GM19025 (cell line): ENCODE results near the gene CFAP92.
"Not testable (repeated sequence)": the region's sequence is repeated elsewhere in the genome, so short reads cannot be mapped to it uniquely, and the experiment has no call there.

ENCODE experiments used
- ATAC-seq: cut with Tn5 transposase; IDR thresholded peaks from one replicate; pipeline ENCODE4 v1.9.1; 2021; ENCODE audit warnings: mild to moderate bottlenecking, low read depth, moderate library complexity; ENCODE audit not compliant: unreplicated experiment

Gene CFAP92

DNA sequence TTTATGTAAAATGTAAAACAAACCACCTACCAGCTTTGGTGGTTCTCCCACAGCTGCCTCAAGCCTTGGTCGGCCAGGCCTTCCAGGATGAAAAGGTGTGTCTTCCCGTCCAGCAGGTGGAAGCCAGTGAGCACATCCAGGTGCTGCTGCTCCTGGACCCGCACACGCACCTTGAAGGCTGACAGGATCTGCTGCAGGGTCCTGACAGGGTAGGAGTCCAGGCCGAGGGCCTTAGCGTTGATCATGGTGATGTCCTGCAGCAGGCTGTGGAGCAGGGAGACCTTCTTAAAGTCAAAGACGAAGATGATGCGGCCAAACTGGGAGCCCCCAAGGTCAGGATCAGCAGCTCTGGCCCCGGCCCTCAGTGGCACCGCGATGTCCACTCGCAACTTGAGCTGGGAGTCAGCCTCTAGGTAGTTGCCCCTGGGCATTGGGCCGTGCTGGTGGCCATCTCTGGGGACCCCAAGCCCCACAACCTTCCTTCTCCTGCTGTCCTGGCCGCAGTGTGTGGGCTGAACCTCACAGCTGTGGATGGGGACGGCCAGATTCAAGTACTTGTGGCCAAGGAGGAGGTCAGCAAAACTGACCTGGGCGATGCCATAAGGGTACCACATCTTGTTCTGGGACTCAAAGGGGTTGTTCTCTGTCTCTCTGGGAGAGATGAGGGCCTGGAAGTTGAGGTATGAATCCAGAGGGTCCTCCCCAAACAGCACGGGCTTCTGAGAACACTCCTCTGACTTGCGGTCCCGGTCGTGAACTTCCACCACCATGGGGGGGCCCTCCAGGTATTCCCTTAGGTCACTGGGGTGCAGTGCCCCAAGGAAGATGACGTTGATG lies 48.6 kb downstream of the CFAP92 start:
- ATAC-seq, result no peak

- no peak for ATAC-seq
Observed at GRCh38 chr3:128942161-128942952, 51.5 kb downstream of the CFAP92 start.

GRCh38 chr3:128940252-128940651 lies 53.6 kb downstream of the CFAP92 start:
- no peak for ATAC-seq

DNA sequence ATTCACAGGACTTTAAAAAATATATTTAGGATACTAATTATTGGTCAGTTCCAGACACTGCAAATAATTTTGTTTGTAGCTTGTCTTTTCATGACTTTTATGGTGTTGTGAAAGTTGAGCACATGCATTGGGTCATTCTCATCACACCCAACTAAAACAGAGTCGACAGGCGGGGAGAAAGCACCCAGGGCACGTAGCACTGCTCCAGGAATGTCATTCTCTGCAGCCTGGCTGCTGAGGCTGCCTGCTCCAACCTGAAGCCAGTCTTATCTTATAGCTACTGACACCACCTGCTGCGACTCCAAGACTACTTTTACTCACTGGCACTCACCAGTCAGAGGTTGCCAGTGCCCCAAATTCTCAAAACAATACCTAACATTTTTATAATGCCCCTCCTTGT lies 57.5 kb downstream of the CFAP92 start:
- ATAC-seq, result no peak

GRCh38 chr3:128935922-128936321 lies 58.0 kb downstream of the CFAP92 start:
- ATAC-seq, result no peak

- ATAC-seq, result no peak
Observed at GRCh38 chr3:128933922-128934253, 60.0 kb downstream of the CFAP92 start.

DNA sequence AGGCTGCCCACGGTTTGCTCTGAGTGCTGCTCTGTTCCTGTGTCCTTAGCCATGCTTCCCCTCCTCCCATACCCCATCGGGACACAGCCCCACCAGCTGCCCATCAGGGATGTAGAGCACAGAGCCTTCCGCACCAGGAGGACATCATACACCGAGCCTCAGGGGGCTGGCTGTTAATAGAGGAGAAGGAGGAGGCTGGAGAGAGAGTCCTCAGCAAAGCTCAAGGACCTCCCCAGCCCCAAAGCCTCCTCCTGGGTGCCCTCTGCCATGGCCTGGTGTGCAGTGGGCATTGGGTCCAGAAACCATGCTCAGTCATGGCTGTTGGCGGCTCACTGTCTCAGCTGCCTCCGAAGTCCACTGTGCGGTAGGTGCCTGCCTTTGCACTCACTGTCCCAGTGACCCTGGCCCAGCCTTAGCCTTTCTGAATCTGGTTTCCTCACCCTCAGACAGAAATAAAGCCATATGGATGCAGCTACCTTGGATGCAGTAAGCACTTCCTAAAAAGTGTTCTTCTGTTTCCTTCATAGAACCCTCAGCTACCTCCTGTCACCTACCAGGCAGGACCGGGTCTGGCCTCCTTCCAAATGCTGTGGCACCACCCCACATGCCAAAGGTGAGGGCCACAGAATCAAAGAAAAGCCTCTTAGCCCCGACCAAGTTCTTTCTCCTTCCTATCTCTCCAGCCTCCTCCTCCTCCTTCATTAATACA lies 60.5 kb downstream of the CFAP92 start:
- no peak for ATAC-seq

DNA sequence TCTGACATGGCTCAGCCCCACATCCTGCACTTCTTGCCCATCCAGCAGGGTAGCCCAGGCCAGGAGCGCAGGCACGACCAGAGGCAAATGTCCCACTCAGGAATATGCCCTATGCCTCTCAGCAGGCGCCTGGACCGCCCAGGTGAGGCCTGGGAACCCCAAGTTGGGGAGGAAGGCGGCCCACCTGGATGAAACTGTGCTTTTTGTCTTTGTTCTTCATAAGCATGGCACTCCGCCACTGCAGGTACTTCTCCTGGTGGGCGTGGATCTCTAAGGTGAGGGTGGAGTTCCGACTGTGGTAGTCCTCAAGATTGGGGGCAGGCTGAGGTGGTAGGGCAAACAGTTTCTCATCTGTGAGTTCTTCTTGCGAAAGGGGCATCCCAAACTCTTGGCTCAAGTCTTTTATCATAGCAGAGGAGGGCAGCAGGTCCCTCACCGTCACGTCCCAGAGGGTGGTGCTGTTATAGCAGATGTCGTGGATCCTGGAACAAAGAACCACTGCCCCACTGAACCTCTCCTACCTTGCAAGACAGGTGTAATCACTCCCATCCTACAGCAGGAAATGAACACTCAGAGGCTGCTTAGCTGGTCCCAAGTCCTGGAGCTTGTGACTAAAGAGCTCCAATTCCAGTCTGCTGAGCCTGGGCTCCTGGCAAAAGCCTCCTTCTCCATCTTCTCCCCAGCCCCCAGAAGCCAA lies 61.2 kb downstream of the CFAP92 start:
- no peak for ATAC-seq

DNA sequence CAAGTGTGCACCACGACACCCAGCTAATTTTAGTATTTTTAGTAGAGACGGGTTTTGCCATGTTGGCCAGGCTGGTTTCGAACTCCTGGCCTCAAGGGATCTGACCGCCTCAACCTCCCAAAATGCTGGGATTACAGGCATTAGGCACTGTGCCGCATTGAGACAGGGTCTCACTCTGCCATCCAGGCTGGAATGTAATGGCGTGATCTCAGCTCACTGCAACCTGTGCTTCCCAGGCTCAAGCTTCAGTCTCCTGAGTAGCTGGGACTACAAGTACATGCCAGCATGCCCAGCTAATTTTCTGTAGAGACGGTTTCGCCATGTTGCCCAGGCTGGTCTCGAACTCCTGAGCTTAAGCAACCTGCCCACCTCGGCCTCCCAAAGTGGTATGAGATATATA lies 62.8 kb downstream of the CFAP92 start:
- ATAC-seq, result no peak

DNA sequence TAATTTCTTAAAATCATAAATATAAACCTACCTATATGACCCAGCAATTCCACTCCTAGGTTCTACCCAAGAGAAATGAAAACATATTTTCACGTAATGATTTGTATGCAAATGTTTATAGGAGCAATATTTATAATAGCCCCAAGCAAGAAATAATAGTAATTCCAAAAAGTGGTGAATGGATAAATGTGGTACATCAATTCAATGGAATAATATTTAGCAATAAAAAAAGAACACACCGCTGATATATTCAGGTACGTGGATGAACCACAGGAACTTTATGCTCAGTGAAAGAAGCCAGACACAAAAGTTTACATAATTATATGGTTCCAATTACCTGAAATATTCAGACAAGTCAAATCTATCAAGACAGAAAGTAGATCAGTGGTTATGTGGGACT lies 64.5 kb downstream of the CFAP92 start:
- no peak for ATAC-seq

DNA sequence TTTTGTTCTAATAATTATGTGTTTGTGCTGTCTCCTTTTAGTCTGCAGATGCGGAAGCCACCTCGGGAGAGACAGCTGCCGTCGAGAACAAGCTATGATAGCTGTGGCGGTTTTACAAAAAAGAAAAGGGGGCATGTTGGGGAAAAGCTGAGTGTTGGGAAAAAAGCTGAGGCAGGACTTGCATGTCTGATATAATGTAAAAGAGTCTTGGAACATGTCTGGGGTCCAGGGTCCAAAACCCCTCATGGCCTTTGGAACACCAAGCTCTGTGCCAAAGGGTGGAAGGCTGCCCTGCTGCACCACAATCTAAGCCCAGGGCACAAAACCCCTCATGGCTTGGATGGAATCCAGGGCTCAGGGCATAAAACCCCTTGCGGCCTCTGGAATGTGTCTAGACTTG lies 69.9 kb downstream of the CFAP92 start:
- ATAC-seq, result not testable (repeated sequence)

- ATAC-seq, result no peak
Observed at GRCh38 chr3:128923576-128923975, 70.3 kb downstream of the CFAP92 start.

DNA sequence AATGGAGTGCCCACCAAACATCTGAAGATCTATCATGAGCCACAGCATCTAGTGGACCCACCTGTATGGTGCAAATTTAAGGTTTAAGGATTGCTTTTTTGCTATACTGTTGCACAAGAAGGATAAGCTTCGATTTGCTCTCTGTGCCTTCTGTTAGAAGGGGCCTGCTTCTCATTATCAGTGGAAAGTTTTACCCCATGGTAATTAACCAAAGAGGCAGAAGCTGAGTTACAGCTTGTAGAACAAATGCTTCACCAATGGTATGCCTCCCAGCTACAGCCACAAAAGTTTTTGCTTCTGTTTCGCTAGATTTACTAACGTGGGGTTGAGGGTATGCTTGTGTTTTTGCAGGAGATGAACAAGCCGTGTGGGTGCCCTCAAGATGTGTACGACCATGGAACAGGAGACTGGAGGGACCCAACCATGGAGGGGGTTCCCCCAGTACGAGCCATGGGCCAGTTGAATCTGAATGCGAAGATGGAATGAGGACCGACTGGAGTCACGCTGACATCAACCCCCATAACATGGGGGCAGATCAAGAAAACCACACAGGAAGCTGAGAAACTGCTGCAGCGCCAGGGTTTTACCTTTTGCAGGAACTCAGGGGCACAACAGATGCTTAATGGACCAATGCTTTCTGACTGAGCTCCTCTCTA lies 70.9 kb downstream of the CFAP92 start:
- no peak for ATAC-seq

GRCh38 chr3:128919988-128920387 lies 73.9 kb downstream of the CFAP92 start:
- ATAC-seq, result no peak

- no peak for ATAC-seq
Observed at GRCh38 chr3:128917291-128917690, 76.6 kb downstream of the CFAP92 start.

GRCh38 chr3:128914966-128915645 lies 78.8 kb downstream of the CFAP92 start:
- no peak for ATAC-seq

- no peak for ATAC-seq
Observed at GRCh38 chr3:128911911-128912310, 82.0 kb downstream of the CFAP92 start.

- ATAC-seq, result no peak
Observed at GRCh38 chr3:128910006-128910405, 83.9 kb downstream of the CFAP92 start.

DNA sequence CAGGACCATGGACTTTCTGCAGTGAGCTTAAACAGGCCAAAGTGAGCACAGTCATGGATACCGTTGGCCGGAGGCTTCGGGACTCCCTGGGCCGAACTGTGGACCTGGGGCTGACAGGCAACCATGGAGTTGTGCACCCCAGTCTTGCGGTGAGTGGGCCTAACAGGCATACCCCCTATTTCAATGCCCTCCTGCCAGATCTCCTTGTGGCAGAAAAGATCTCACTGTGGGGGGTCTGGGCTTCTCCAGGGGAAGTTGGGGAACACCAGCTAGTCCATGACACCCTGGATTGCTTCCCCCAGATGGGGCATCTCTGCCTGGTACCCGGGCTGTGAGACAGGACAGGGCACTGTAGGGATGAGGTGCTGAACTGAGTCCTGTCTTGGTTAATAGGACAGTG lies 84.9 kb downstream of the CFAP92 start:
- no peak for ATAC-seq
